Neural progenitor cell (in vitro differentiated cells): ENCODE results near the gene KDM6B.

Experiments used
- EZH2 ChIP-seq: fragments of 200-600 bp; sonication (generic); IDR thresholded peaks from 2 replicates; pipeline ENCODE4 v1.6.1; 2017; ENCODE audit warnings: antibody characterized with exemption, mild to moderate bottlenecking, moderate library complexity
- EZH2phosphoT487 ChIP-seq: fragments of 200-600 bp; sonication (generic); IDR thresholded peaks from 2 replicates; pipeline ENCODE4 v1.6.1; 2017; ENCODE audit warnings: antibody characterized with exemption
- TF ChIP-seq, protein P1 (sequence below): fragments of 200-600 bp; sonication (generic); IDR thresholded peaks from 2 replicates; pipeline ENCODE4 v1.5.1; 2017; ENCODE audit warnings: antibody characterized with exemption, mild to moderate bottlenecking

DNA sequence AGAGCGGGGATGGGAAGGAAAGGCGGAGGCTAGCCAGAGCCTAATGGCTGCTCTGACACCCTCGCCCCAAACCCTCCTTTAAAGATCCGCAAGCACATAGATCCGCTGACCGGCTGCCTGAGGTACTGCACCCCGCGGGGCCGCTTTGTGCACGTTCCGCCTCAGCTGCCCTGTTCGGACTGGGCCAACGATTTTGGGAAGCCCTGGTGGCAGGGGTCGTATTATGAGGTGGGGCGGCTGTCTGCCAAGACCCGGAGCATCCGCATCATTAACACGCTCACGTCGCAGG, 24.4 kb downstream of the KDM6B start:
- TF ChIP-seq, protein P1, sequence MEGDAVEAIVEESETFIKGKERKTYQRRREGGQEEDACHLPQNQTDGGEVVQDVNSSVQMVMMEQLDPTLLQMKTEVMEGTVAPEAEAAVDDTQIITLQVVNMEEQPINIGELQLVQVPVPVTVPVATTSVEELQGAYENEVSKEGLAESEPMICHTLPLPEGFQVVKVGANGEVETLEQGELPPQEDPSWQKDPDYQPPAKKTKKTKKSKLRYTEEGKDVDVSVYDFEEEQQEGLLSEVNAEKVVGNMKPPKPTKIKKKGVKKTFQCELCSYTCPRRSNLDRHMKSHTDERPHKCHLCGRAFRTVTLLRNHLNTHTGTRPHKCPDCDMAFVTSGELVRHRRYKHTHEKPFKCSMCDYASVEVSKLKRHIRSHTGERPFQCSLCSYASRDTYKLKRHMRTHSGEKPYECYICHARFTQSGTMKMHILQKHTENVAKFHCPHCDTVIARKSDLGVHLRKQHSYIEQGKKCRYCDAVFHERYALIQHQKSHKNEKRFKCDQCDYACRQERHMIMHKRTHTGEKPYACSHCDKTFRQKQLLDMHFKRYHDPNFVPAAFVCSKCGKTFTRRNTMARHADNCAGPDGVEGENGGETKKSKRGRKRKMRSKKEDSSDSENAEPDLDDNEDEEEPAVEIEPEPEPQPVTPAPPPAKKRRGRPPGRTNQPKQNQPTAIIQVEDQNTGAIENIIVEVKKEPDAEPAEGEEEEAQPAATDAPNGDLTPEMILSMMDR = peak; percentile 51
- TF ChIP-seq EZH2 = no peak
- TF ChIP-seq EZH2phosphoT487 = no peak
